Myocyte (in vitro differentiated cells): ENCODE data around the gene OR7G2. TPM values are rescaled to one million over a fixed set of nuclear protein-coding genes. Genes with fewer than 3 reads are reported as not detected.

Experiments
- DNase-seq: peaks from one replicate; pipeline ENCODE4 v3.0.0-alpha.2; 2012; ENCODE audit warnings: low read depth
- polyA plus RNA-seq: library from polyadenylated mRNA; unstranded; fragments of >200 nt; gene quantifications from one replicate; pipeline ENCODE4 v1.2.1, GENCODE V29; 2012; ENCODE audit warnings: missing spikeins
- total RNA-seq: library from RNA; depleted of rRNA; stranded (reverse); fragments of >200 nt; gene quantifications from 2 replicates; pipeline ENCODE4 v1.2.3, GENCODE V29; 2014

The OR7G2 gene
- not detected in 2 replicates for total RNA-seq
- polyA plus RNA-seq, result not detected

GRCh38 chr19:9107375-9107774 lies at the start of gene OR7G2:
OR7G2 (minus strand) TSS chr19:9107475; CDS start chr19:9103243, 4,232 bp downstream.
- DNase-seq, result no peak

GRCh38 chr19:9156304-9156703 lies 49.0 kb upstream of the OR7G2 start:
- DNase-seq, result no peak

GRCh38 chr19:9155591-9155990 lies 48.3 kb upstream of the OR7G2 start:
- no peak for DNase-seq

- DNase-seq, result no peak
Observed at GRCh38 chr19:9151367-9151766, 44.1 kb upstream of the OR7G2 start.

GRCh38 chr19:9150650-9151049 lies 43.4 kb upstream of the OR7G2 start:
- no peak for DNase-seq

GRCh38 chr19:9149997-9150396 lies 42.7 kb upstream of the OR7G2 start:
- no peak for DNase-seq

- DNase-seq, result no peak
Observed at GRCh38 chr19:9148697-9149096, 41.4 kb upstream of the OR7G2 start.

GRCh38 chr19:9146882-9147281 lies 39.6 kb upstream of the OR7G2 start:
- no peak for DNase-seq

- DNase-seq, result peak; percentile 24
Observed at GRCh38 chr19:9144920-9145319, 37.6 kb upstream of the OR7G2 start.

GRCh38 chr19:9140159-9140874 lies 33.0 kb upstream of the OR7G2 start, which contains the start of gene ZNF317:
ZNF317 (plus strand) TSS chr19:9140397; CDS start chr19:9156017, 15,620 bp downstream.
- peak; percentile 97 for DNase-seq

- DNase-seq, result no peak
Observed at GRCh38 chr19:9139609-9140158, 32.4 kb upstream of the OR7G2 start.

GRCh38 chr19:9132422-9132821 lies 25.1 kb upstream of the OR7G2 start:
- no peak for DNase-seq

GRCh38 chr19:9130965-9131364 lies 23.7 kb upstream of the OR7G2 start:
- no peak for DNase-seq

GRCh38 chr19:9128171-9128570 lies 20.9 kb upstream of the OR7G2 start:
- DNase-seq, result no peak

- no peak for DNase-seq
Observed at GRCh38 chr19:9126900-9127405, 19.7 kb upstream of the OR7G2 start, which contains the start of gene OR7G3. OR7G3 (minus strand) TSS chr19:9126950; CDS start chr19:9126950, 0 bp downstream.

GRCh38 chr19:9116547-9116946 lies 9.3 kb upstream of the OR7G2 start:
- no peak for DNase-seq

GRCh38 chr19:9115307-9115813 lies 8.1 kb upstream of the OR7G2 start, which contains the start of gene OR7G1:
OR7G1 (minus strand) TSS chr19:9115763; CDS start chr19:9115763, 0 bp downstream.
- DNase-seq, result no peak

GRCh38 chr19:9109959-9110358 lies 2.7 kb upstream of the OR7G2 start:
- no peak for DNase-seq

GRCh38 chr19:9086761-9087160 lies 20.5 kb downstream of the OR7G2 start, which contains the start of gene OR1M1:
OR1M1 (plus strand) TSS chr19:9087061; CDS start chr19:9093245, 6,184 bp downstream.
- no peak for DNase-seq

- DNase-seq, result no peak
Observed at GRCh38 chr19:9078651-9079050, 28.6 kb downstream of the OR7G2 start.

- DNase-seq, result no peak
Observed at GRCh38 chr19:9076901-9077300, 30.4 kb downstream of the OR7G2 start.
